Activated CD8-positive, alpha-beta memory T cell treated with anti-CD3 and anti-CD28 coated beads, Interleukin-2, amount 10 ng/mL, durations not matched to agents 7 days and 5 days (primary cell): ENCODE data around the gene PCMT1. TPM values are rescaled to one million over a fixed set of nuclear protein-coding genes. Genes with fewer than 3 reads are reported as not detected.
"Not testable (repeated sequence)": the region's sequence is repeated elsewhere in the genome, so short reads cannot be mapped to it uniquely, and the experiment has no call there.

ENCODE experiments used
- ATAC-seq: fragments of 150-1000 bp; cut with Tn5 transposase; one replicate; pipeline ENCODE4 v1.10.0; 2021; ENCODE audit warnings: moderate library complexity
- CTCF ChIA-PET: fragments of 350-600 bp; sonication (Branson Sonifier 250); formaldehyde crosslinking; loops from one replicate; lab custom pipeline; 2021; ENCODE audit warnings: antibody characterized with exemption; lab: Charles Lee
- DNase-seq: peaks from one replicate; pipeline ENCODE4 v3.0.0-alpha.2; 2020
- H3K27ac Mint-ChIP-seq: one replicate; pipeline ENCODE4 v1.8.0; 2021; ENCODE audit warnings: mild to moderate bottlenecking, mixed read lengths
- H3K27me3 Mint-ChIP-seq: one replicate; pipeline ENCODE4 v1.8.0; 2021; ENCODE audit warnings: mixed read lengths
- H3K36me3 Mint-ChIP-seq: one replicate; pipeline ENCODE4 v1.8.0; 2021; ENCODE audit warnings: mild to moderate bottlenecking, mixed read lengths
- H3K4me1 Mint-ChIP-seq: one replicate; pipeline ENCODE4 v1.8.0; 2021; ENCODE audit warnings: mixed read lengths
- H3K4me3 Mint-ChIP-seq: one replicate; pipeline ENCODE4 v1.8.0; 2021; ENCODE audit warnings: mild to moderate bottlenecking, moderate library complexity, mixed read lengths
- H3K9me3 Mint-ChIP-seq: one replicate; pipeline ENCODE4 v1.8.0; 2022; ENCODE audit warnings: low read depth, mixed read lengths
- total RNA-seq, 2 experiments: library from RNA; stranded (reverse); gene quantifications; one replicate each; pipeline ENCODE4 v1.2.3, GENCODE V29; 2021

PCMT1 gene
- total RNA-seq, 2 experiments from 2014 or later: 96.0 to 102 TPM

- H3K4me1 Mint-ChIP-seq: peaks cover 36% of the 10 kb centered on the region
- no peak overlapping the region for H3K27ac Mint-ChIP-seq
- no peaks in the 10 kb centered on the region for H3K9me3 Mint-ChIP-seq
- CTCF ChIA-PET: interaction anchor here (1.0 to 1.9 kb wide), 4 partner anchors 9 to 164 kb away, joined by 3 to 5 read pairs (median 5); no protein-coding TSS in a partner anchor
- H3K27me3 Mint-ChIP-seq: peaks cover 30% of the 10 kb centered on the region
- no peaks in the 10 kb centered on the region for H3K36me3 Mint-ChIP-seq
- ATAC-seq (peak; percentile 58), DNase-seq (peak; percentile 71)
- H3K4me3 Mint-ChIP-seq: no peak overlapping the region
Observed at GRCh38 chr6:149852881-149853280, 103.3 kb downstream of the PCMT1 start.

GRCh38 chr6:149854017-149854416, 104.5 kb downstream of the PCMT1 start:
- not testable (repeated sequence) for H3K36me3 Mint-ChIP-seq, ATAC-seq, H3K9me3 Mint-ChIP-seq, H3K4me3 Mint-ChIP-seq, DNase-seq, H3K27ac Mint-ChIP-seq
- Mint-ChIP-seq H3K27me3 (peaks cover 28% of the 10 kb centered on the region), H3K4me1 (peaks cover 33% of the 10 kb centered on the region)
- CTCF ChIA-PET: interaction anchor here (0.8 to 1.9 kb wide), 3 partner anchors 8 to 13 kb away, joined by 3 to 5 read pairs (median 3); no protein-coding TSS in a partner anchor

- ATAC-seq: no peak
- CTCF ChIA-PET: interaction anchor here (0.7 to 1.5 kb wide), 3 partner anchors 11 to 69 kb away, joined by 3 read pairs; no protein-coding TSS in a partner anchor
- Mint-ChIP-seq H3K27me3 (peaks cover 24% of the 10 kb centered on the region), H3K4me3 (no peak overlapping the region), H3K36me3 (no peaks in the 10 kb centered on the region), H3K27ac (no peak overlapping the region), H3K4me1 (peaks cover 33% of the 10 kb centered on the region), H3K9me3 (no peaks in the 10 kb centered on the region)
- DNase-seq: no peak
Observed at GRCh38 chr6:149854532-149854931, 105.0 kb downstream of the PCMT1 start.

- no peaks in the 10 kb centered on the region for H3K36me3 Mint-ChIP-seq
- peaks cover 33% of the 10 kb centered on the region for H3K4me1 Mint-ChIP-seq
- ATAC-seq: no peak
Observed at GRCh38 chr6:149855040-149855654, 105.6 kb downstream of the PCMT1 start.

GRCh38 chr6:149855741-149856140, 106.2 kb downstream of the PCMT1 start:
- Mint-ChIP-seq H3K27ac (no peak overlapping the region), H3K4me3 (no peak overlapping the region), H3K36me3 (no peaks in the 10 kb centered on the region), H3K4me1 (peaks cover 33% of the 10 kb centered on the region), H3K27me3 (peaks cover 22% of the 10 kb centered on the region), H3K9me3 (no peaks in the 10 kb centered on the region)
- ATAC-seq: no peak
- CTCF ChIA-PET: no interaction called here
- no peak for DNase-seq

More at GRCh38 chr6:149855040-149855654, 105.6 kb downstream of the PCMT1 start:
- Mint-ChIP-seq H3K9me3 (no peaks in the 10 kb centered on the region), H3K4me3 (no peak overlapping the region), H3K27ac (no peak overlapping the region), H3K27me3 (peaks cover 19% of the 10 kb centered on the region)
- DNase-seq: no peak
- CTCF ChIA-PET: interaction anchor here (0.7 to 1.5 kb wide), 2 partner anchors 14 to 69 kb away, joined by 3 read pairs; no protein-coding TSS in a partner anchor

- Mint-ChIP-seq H3K4me1 (peaks cover 31% of the 10 kb centered on the region), H3K9me3 (no peaks in the 10 kb centered on the region), H3K4me3 (no peak overlapping the region), H3K27ac (no peak overlapping the region), H3K36me3 (no peaks in the 10 kb centered on the region), H3K27me3 (peaks cover 23% of the 10 kb centered on the region)
- ATAC-seq (no peak), DNase-seq (no peak)
- CTCF ChIA-PET: interaction anchor here (1.0 kb wide), 1 partner anchor 9 kb away, joined by 5 read pairs; no protein-coding TSS in a partner anchor
Observed at GRCh38 chr6:149856256-149856994, 106.9 kb downstream of the PCMT1 start.

GRCh38 chr6:149857541-149857940, 108.0 kb downstream of the PCMT1 start:
- no peak for ATAC-seq
- CTCF ChIA-PET: no interaction called here
- no peak overlapping the region for H3K27ac Mint-ChIP-seq
- no peak for DNase-seq
- no peaks in the 10 kb centered on the region for H3K9me3 Mint-ChIP-seq
- no peak overlapping the region for H3K4me3 Mint-ChIP-seq
- no peaks in the 10 kb centered on the region for H3K36me3 Mint-ChIP-seq
- H3K4me1 Mint-ChIP-seq: peaks cover 25% of the 10 kb centered on the region
- H3K27me3 Mint-ChIP-seq: peaks cover 29% of the 10 kb centered on the region

- H3K27ac Mint-ChIP-seq: no peak overlapping the region
- CTCF ChIA-PET: no interaction called here
- H3K4me1 Mint-ChIP-seq: peaks cover 22% of the 10 kb centered on the region
Observed at GRCh38 chr6:149859368-149859767, 109.8 kb downstream of the PCMT1 start.

GRCh38 chr6:149859938-149860337, 110.4 kb downstream of the PCMT1 start:
- DNase-seq (no peak), ATAC-seq (no peak)
- Mint-ChIP-seq H3K4me3 (no peak overlapping the region), H3K4me1 (peaks cover 22% of the 10 kb centered on the region), H3K36me3 (no peaks in the 10 kb centered on the region), H3K9me3 (no peaks in the 10 kb centered on the region), H3K27ac (no peak overlapping the region), H3K27me3 (peaks cover 30% of the 10 kb centered on the region)
- CTCF ChIA-PET: interaction anchor here (1.0 kb wide), 1 partner anchor 17 kb away, joined by 3 read pairs; no protein-coding TSS in a partner anchor

More at GRCh38 chr6:149859368-149859767, 109.8 kb downstream of the PCMT1 start:
- Mint-ChIP-seq H3K36me3 (no peaks in the 10 kb centered on the region), H3K9me3 (no peaks in the 10 kb centered on the region), H3K27me3 (peaks cover 34% of the 10 kb centered on the region), H3K4me3 (no peak overlapping the region)
- ATAC-seq (no peak), DNase-seq (no peak)

- DNase-seq: no peak
- CTCF ChIA-PET: interaction anchor here (1.0 kb wide), 1 partner anchor 18 kb away, joined by 3 read pairs; no protein-coding TSS in a partner anchor
- Mint-ChIP-seq H3K36me3 (no peaks in the 10 kb centered on the region), H3K27ac (no peak overlapping the region), H3K27me3 (peaks cover 29% of the 10 kb centered on the region), H3K4me1 (peaks cover 20% of the 10 kb centered on the region), H3K9me3 (no peaks in the 10 kb centered on the region), H3K4me3 (no peak overlapping the region)
- ATAC-seq: no peak
Observed at GRCh38 chr6:149860513-149860833, 110.9 kb downstream of the PCMT1 start.

Other genes starting within 250 kb of the PCMT1 start
- 10 to 100 TPM; 17.8 to 18.7 TPM for gene PPIL4, start 203.7 kb upstream of the PCMT1 start, total RNA-seq
- 10 to 100 TPM; 16.4 to 16.5 TPM for gene GINM1, start 183.4 kb upstream of the PCMT1 start, total RNA-seq
- gene KATNA1, start 101.0 kb upstream of the PCMT1 start, total RNA-seq: 10 to 100 TPM; 22.3 to 22.7 TPM
- 10 to 100 TPM; 28.5 to 33.1 TPM for gene LATS1, start 31.6 kb upstream of the PCMT1 start, total RNA-seq
- gene NUP43, start 3.2 kb upstream of the PCMT1 start, total RNA-seq: 10 to 100 TPM; 67.7 to 75.3 TPM
- 1 to 10 TPM; 2.9 to 3.1 TPM for gene LRP11, start 114.6 kb downstream of the PCMT1 start, total RNA-seq
- gene RAET1E, start 148.4 kb downstream of the PCMT1 start, total RNA-seq: not detected
- gene RAET1G, start 173.4 kb downstream of the PCMT1 start, total RNA-seq: not detected
- under 1 TPM; 0.80 to 0.99 TPM for gene ULBP2, start 192.3 kb downstream of the PCMT1 start, total RNA-seq
- gene ULBP1, start 214.2 kb downstream of the PCMT1 start, total RNA-seq: 1 to 10 TPM in 1 of 2 experiments, under 1 TPM in 1; 0.82 to 1.2 TPM